NCI-H1417 treated with DMSO at 0.1 percent for 48 hours (cell line): ENCODE data around the gene POPDC3.

Experiments used
- DNase-seq: peaks from one replicate; lab custom pipeline; 2025; lab: John Stamatoyannopoulos, UW

Gene POPDC3

GRCh38 chr6:105138141-105138540 lies 41.7 kb downstream of the POPDC3 start:
- DNase-seq: no peak

DNA sequence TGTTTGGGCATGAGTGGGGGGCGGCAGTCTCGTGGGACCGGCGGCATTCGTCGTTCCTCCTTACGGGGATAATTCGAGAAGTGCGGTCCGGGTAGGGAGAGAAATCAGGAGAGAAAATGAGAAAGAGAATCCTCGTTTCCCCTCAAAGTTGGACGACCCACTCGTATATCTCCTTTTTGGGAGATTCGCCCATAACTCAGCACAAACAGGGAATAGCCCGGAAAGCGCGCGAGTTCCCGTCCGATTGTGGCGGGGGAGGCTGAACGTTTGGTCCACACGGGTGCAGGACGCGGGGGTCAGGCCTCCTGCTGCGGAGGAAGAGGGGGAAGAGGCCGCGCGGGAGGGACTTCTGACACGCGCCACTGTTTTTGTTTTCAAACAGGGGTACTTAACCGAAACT lies 42.4 kb downstream of the POPDC3 start:
- DNase-seq: no peak

DNA sequence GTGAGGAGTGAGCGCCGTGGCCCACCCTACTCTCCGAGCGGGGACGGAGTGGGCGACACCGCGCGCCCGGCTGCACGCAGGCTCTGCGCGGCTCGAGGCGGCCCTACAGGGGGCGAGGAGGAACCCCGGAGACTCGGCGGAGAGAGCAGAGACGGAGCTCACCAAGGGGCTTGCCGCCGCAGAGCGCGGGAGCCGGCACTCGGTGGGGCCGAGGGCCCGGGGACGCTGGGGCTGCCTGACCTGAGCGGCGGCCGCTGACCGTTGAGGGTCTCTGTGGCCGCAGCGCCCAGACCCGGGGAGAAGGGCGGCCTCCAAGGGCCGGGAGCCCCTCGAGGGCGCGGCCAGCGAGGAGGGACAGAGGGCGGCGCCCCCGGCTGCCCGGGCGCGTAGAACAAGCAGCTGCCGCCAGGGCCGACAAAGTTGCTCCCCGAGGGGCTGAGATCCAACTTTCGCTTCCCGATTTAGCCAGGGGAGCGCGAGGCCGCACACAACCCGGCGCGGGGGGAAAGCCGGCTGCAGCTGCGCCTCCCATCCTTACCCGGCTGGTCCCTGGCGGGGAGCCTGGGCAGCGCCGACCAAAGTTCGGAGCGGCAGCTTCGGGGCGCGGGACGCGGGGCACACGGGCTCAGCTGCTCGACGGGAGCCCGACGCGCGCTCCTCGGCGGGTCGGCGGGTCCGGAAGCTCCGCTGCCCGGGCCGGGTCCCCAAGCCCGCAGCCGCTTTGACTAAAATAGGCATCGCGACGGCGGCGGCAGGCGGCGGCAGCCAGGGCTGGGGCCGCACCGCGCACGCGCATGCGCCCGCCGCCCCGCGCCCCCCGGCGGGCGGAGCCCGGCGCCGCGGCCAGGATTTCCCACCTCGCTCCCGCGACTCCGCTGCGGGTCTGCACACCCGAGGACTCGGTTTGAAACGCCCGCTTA lies 43.1 kb downstream of the POPDC3 start:
- no peak for DNase-seq

- DNase-seq: no peak
Observed at GRCh38 chr6:105135907-105136430, 43.8 kb downstream of the POPDC3 start.

GRCh38 chr6:105135056-105135455 lies 44.8 kb downstream of the POPDC3 start:
- DNase-seq: no peak

DNA sequence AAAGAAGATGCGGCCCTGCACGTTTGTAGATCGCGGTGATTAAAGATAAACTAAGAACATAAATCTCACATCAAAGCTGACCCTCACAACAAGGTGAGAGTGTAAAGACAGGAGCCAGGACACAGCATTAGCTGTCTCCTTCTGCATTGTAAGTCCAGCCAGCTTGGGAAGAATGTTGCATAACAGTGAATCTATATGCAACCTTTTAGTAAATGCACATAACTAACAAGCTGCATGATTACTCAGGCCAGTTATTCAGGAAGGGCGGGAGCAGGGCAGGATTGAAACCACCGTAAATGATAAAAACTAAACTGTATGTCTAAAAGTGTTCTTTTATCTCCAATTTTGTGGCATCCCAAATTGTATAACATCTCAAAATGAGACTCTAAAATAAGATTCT lies 57.1 kb downstream of the POPDC3 start:
- DNase-seq: no peak

DNA sequence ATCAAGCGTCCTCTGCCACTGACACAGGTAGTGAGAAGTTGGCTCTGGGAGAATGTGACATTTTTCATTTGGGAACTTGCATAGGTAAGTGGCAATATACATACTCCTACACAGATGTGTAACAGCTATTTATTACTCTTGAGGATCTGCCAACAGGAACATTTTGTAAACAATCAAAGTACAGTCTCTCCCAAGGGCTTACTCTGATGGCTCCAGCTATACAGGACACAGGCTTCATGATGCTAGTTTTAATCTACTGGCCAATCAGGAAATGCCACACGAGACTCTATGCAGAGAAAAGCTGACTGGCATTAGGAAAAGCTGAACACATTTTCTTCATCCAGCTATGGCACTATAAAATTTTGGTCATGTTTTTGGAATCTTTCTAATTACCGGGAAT lies 57.8 kb downstream of the POPDC3 start:
- DNase-seq: no peak

DNA sequence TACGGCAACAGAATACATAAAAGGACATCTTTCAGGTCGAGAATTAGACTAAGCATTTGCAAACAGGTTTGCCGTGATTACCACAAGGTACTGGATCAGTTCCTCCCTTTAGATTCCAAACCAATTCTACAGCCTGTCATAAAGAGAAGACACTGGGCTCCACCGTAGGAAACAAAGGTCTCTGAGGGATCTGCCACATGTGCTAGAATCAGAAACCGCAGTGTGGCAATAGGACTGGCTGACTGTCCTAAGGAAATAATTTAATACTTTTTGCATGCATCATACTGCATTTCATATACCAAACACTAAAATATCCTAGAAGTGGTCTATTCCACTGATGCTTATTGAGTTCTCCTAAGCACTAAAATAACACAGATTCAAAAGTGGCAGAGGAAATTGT lies 59.2 kb downstream of the POPDC3 start:
- no peak for DNase-seq

- DNase-seq: no peak
Observed at GRCh38 chr6:105116150-105116549, 63.7 kb downstream of the POPDC3 start.

GRCh38 chr6:105113422-105113821 lies 66.4 kb downstream of the POPDC3 start:
- no peak for DNase-seq

- DNase-seq: no peak
Observed at GRCh38 chr6:105112577-105112976, 67.2 kb downstream of the POPDC3 start.

- no peak for DNase-seq
Observed at GRCh38 chr6:105111871-105112270, 67.9 kb downstream of the POPDC3 start.

- DNase-seq: no peak
Observed at GRCh38 chr6:105111105-105111504, 68.7 kb downstream of the POPDC3 start.

DNA sequence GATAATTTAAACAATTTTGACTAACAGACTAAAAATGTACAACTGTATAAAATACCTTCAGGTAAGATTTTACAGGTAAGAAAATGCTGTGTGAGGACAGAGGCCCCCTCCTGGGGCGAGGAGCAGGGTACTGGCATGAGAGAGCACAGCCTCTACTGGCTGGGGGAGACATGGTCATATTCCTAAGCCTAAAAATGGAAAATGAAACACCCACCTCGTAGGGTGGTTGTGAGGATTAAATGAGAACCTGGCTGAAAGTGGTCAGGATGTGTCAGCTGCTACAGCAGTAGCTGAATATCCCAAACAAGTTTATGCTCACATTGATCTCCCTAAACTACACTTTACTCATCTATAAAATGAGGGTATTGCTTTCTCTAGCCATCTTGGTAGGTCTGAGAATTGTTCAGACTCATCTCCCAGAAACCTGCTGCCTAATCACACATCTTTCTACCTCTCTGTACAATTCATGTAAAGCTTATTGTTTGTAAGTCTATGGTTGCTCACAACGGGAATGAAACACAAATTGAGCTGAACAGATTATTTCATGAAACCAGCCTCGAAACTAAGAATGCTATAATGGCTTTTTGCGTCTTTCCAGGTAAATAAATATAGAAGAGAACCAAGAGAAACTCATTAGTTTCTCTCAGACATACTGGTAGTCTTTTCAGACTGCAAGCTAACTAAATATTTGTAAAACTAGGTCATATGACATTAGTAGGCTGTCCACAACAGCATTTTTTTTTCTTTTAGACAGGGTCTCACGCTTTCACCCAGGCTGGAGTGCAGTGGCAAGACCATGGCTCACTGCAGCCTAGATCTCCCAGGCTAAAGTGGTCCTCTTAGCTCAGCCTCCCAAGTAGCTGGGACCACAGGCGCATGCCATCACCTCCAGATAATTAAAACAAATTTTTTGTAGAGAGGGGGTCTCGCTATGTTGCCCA lies 69.6 kb downstream of the POPDC3 start:
- DNase-seq: no peak

GRCh38 chr6:105108631-105109262 lies 71.1 kb downstream of the POPDC3 start:
- no peak for DNase-seq
